Measurements from ENCODE around the gene MAGT1.

Gene MAGT1

DNA sequence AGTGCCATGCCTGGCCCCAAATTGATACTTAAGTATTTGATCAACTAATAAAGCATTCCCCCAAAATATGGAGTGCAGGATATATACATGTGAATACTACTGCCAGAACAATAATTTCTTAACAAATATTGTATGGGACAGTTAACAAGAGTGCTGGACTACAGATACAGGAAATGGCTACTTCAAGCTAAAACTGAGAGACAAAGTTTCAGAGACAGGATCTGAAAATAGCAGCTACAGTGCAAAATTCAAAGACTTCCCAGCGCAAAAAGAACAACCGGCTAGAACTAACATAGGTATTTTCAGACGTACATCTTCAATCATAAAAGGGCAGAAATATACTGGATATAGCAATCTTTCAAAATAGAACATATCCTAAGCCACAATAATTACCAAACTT is 115.5 kb downstream of the MAGT1 start:
- Histone ChIP-seq H4K20me1 (ENCODE audit: insufficient read depth, low read length) (no peaks in the 10 kb centered on the region), H3K9me2 (replicated peaks; ENCODE audit: insufficient read depth, low read length) (no peaks in the 10 kb centered on the region)

DNA sequence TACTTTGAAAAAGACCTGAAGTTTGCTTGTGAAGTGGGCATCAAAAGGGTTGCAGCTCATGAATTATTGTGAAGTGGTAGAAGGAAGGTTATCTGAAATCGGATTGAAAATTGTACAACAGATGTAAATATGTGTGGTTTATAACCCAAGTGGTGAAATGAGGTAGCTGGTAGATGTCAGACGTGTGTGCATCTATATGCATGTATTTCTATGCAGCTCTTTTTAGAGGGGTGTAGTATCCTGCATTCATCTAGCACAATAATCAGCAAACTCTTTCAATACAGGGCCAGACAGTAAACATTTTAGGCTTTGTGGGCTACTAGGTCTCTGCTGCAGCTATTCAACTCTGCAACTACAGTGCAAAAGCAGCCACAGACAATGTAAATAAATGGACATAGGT is 118.6 kb downstream of the MAGT1 start:
- Histone ChIP-seq H3K79me2 (ENCODE audit: low read length) (peaks cover 99% of the 10 kb centered on the region), H3K4me3 (ENCODE audit: low read length) (no peak overlapping the region), H3K27me3 (replicated peaks; ENCODE audit: insufficient read depth, low read length) (no peaks in the 10 kb centered on the region), H3K4me1 (ENCODE audit: low read length) (peaks cover 7% of the 10 kb centered on the region; the same call in 1 of the 2 replicates), H3K36me3 (replicated peaks; ENCODE audit: insufficient read depth, low read length) (no peaks in the 10 kb centered on the region), H3K9ac (ENCODE audit: low read length) (no peak overlapping the region), H3F3A (ENCODE audit: insufficient read depth, low read length) (peaks cover 13% of the 10 kb centered on the region; the same call in 1 of the 2 replicates), H4K20me1 (ENCODE audit: insufficient read depth, low read length) (no peaks in the 10 kb centered on the region), H3K9me2 (replicated peaks; ENCODE audit: insufficient read depth, low read length) (no peaks in the 10 kb centered on the region), H3K9me3 (replicated peaks; ENCODE audit: insufficient read depth, low read length) (no peaks in the 10 kb centered on the region), H2AFZ (ENCODE audit: low read length) (no peak overlapping the region), H3K4me2 (ENCODE audit: low read depth, low read length) (no peak overlapping the region), H3K27ac (ENCODE audit: low read length) (no peak overlapping the region)
- no peak for TF ChIP-seq EZH2 (optimal IDR thresholded peaks at IDR 0.05; ENCODE audit: low read depth, low read length)
- TF ChIP-seq, protein P1, sequence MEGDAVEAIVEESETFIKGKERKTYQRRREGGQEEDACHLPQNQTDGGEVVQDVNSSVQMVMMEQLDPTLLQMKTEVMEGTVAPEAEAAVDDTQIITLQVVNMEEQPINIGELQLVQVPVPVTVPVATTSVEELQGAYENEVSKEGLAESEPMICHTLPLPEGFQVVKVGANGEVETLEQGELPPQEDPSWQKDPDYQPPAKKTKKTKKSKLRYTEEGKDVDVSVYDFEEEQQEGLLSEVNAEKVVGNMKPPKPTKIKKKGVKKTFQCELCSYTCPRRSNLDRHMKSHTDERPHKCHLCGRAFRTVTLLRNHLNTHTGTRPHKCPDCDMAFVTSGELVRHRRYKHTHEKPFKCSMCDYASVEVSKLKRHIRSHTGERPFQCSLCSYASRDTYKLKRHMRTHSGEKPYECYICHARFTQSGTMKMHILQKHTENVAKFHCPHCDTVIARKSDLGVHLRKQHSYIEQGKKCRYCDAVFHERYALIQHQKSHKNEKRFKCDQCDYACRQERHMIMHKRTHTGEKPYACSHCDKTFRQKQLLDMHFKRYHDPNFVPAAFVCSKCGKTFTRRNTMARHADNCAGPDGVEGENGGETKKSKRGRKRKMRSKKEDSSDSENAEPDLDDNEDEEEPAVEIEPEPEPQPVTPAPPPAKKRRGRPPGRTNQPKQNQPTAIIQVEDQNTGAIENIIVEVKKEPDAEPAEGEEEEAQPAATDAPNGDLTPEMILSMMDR (IDR thresholded peaks at IDR 0.05; ENCODE audit: low read length): no peak
- TF ChIP-seq EZH2phosphoT487 (IDR thresholded peaks at IDR 0.05; ENCODE audit: low read length): no peak
- no peak for DNase-seq

More for the DNA sequence above, 115.5 kb downstream of the MAGT1 start:
- peaks cover 13% of the 10 kb centered on the region; the same call in 1 of the 2 replicates for H3K4me1 ChIP-seq (ENCODE audit: low read length)
- H3K36me3 ChIP-seq (replicated peaks; ENCODE audit: insufficient read depth, low read length): no peaks in the 10 kb centered on the region
- peaks cover 13% of the 10 kb centered on the region; the same call in 1 of the 2 replicates for H3F3A ChIP-seq (ENCODE audit: insufficient read depth, low read length)
- H3K4me2 ChIP-seq (ENCODE audit: low read depth, low read length): peak overlapping the region; percentile 53
- peaks cover 99% of the 10 kb centered on the region for H3K79me2 ChIP-seq (ENCODE audit: low read length)
- peak; percentile 49 for DNase-seq
- peak overlapping the region; percentile 58; the same call in 1 of the 2 replicates for H3K27ac ChIP-seq (ENCODE audit: low read length)
- H3K27me3 ChIP-seq (replicated peaks; ENCODE audit: insufficient read depth, low read length): no peaks in the 10 kb centered on the region
- H3K4me3 ChIP-seq (ENCODE audit: low read length): 0 out of 2 replicates have a peak overlapping the region, but pooled peaks have one; percentile 11
- no peak for TF ChIP-seq EZH2 (optimal IDR thresholded peaks at IDR 0.05; ENCODE audit: low read depth, low read length)
- TF ChIP-seq EZH2phosphoT487 (IDR thresholded peaks at IDR 0.05; ENCODE audit: low read length): no peak
- TF ChIP-seq, protein P1 (IDR thresholded peaks at IDR 0.05; ENCODE audit: low read length): no peak
- H2AFZ ChIP-seq (ENCODE audit: low read length): no peak overlapping the region
- H3K9me3 ChIP-seq (replicated peaks; ENCODE audit: insufficient read depth, low read length): no peaks in the 10 kb centered on the region
- no peak overlapping the region for H3K9ac ChIP-seq (ENCODE audit: low read length)

All from MM.1S (cell line).